ENCODE results near the gene TMED10. TPM values are rescaled to one million over a fixed set of nuclear protein-coding genes. Genes with fewer than 3 reads are reported as not detected.

The TMED10 gene
- 100 to 1,000 TPM; 217 to 398 TPM for total RNA-seq
- polyA plus RNA-seq: 100 to 1,000 TPM in 1 of 2 donors, 10 to 100 TPM in 1; 79.5 to 332 TPM
- long read RNA-seq, donor 1, full-length matches to known transcripts: 94 of 94 reads
- long read RNA-seq, donor 1, partial matches to known transcripts: 0 of 94 reads
- long read RNA-seq, donor 1, other reads (novel, unspliced or antisense): 0 of 94 reads
- long read RNA-seq, donor 2, full-length matches to known transcripts: 29 of 29 reads
- long read RNA-seq, donor 2, partial matches to known transcripts: 0 of 29 reads
- long read RNA-seq, donor 2, other reads (novel, unspliced or antisense): 0 of 29 reads
- long read RNA-seq, donor 3, full-length matches to known transcripts: 46 of 46 reads
- long read RNA-seq, donor 3, partial matches to known transcripts: 0 of 46 reads
- long read RNA-seq, donor 3, other reads (novel, unspliced or antisense): 0 of 46 reads
- long read RNA-seq, donor 4, full-length matches to known transcripts: 42 of 366 reads
- long read RNA-seq, donor 4, partial matches to known transcripts: 141 of 366 reads
- long read RNA-seq, donor 4, other reads (novel, unspliced or antisense): 183 of 366 reads
- long read RNA-seq, donor 5, full-length matches to known transcripts: 103 of 103 reads
- long read RNA-seq, donor 5, partial matches to known transcripts: 0 of 103 reads
- long read RNA-seq, donor 5, other reads (novel, unspliced or antisense): 0 of 103 reads

- no peak for TF ChIP-seq CTCF (IDR thresholded peaks at IDR 0.05; ENCODE audit: control extremely low read depth, extremely low read depth)
- Histone ChIP-seq H3K9ac (ENCODE audit: insufficient read depth in 1 of 2, low read length in 2 of 2) (peak within 1 kb of the TSS; percentile 69 to 98), H3K27ac (ENCODE audit: low read depth in 1 of 2, low read length in 1 of 2) (peak within 1 kb of the TSS; percentile 90 to 99), H3K27me3 (ENCODE audit: control insufficient read depth in 3 of 3, insufficient read depth in 3 of 3, low read length in 2 of 3) (no peaks in the 10 kb centered on the region), H3K9me3 (ENCODE audit: control insufficient read depth in 4 of 4, insufficient read depth in 3 of 4, low read length in 3 of 4) (no peaks in the 10 kb centered on the region), H3K4me3 (peak within 1 kb of the TSS; percentile 85), H3K4me1 (ENCODE audit: control insufficient read depth in 5 of 5, insufficient read depth in 5 of 5, low read length in 5 of 5) (peaks cover 5 to 10% (median 7%) of the 10 kb centered on the region in 5 donors), H3K36me3 (ENCODE audit: control insufficient read depth in 4 of 4, insufficient read depth in 4 of 4, low read length in 4 of 4) (peaks cover 0 to 6% (median 1%) of the 10 kb centered on the region in 4 donors)
- 0 to 1% methylated on average over 49 of the region's 49 CpGs for WGBS, 2 donors
- DNase-seq (peak; percentile 50 to 97 (median 93)), ATAC-seq (ENCODE audit: insufficient read depth, low FRiP score) (peak; percentile 93)
These were observed at the start of gene TMED10 for GRCh38 chr14:75176142-75176820. TSS of gene TMED10 (minus strand) at chr14:75176612. CDS start at chr14:75176579, 33 bp downstream.

GRCh38 chr14:75224561-75224960 is 48.1 kb upstream of the TMED10 start:
- H3K4me3 ChIP-seq: no peak overlapping the region
- WGBS, 2 donors: 87 to 97% methylated on average over 2 of the region's 2 CpGs
- no peak overlapping the region for H3K27ac ChIP-seq (ENCODE audit: low read depth in 1 of 2, low read length in 1 of 2)
- DNase-seq: no peak
- no peak overlapping the region for H3K9ac ChIP-seq (ENCODE audit: insufficient read depth in 1 of 2, low read length in 2 of 2)
- H3K9me3 ChIP-seq (ENCODE audit: control insufficient read depth in 4 of 4, insufficient read depth in 3 of 4, low read length in 3 of 4): no peaks in the 10 kb centered on the region
- H3K36me3 ChIP-seq (ENCODE audit: control insufficient read depth in 4 of 4, insufficient read depth in 4 of 4, low read length in 4 of 4): no peaks in the 10 kb centered on the region
- ATAC-seq (ENCODE audit: insufficient read depth, low FRiP score): no peak
- TF ChIP-seq CTCF (IDR thresholded peaks at IDR 0.05; ENCODE audit: control extremely low read depth, extremely low read depth): no peak
- no peaks in the 10 kb centered on the region for H3K27me3 ChIP-seq (ENCODE audit: control insufficient read depth in 3 of 3, insufficient read depth in 3 of 3, low read length in 2 of 3)
- peaks cover 0 to 1% (median 0%) of the 10 kb centered on the region in 5 donors for H3K4me1 ChIP-seq (ENCODE audit: control insufficient read depth in 5 of 5, insufficient read depth in 5 of 5, low read length in 5 of 5)

- peak in 2 of 3 donors; percentile 32 to 48 for DNase-seq
- no peaks in the 10 kb centered on the region for H3K9me3 ChIP-seq (ENCODE audit: control insufficient read depth in 4 of 4, insufficient read depth in 3 of 4, low read length in 3 of 4)
- no peaks in the 10 kb centered on the region for H3K27me3 ChIP-seq (ENCODE audit: control insufficient read depth in 3 of 3, insufficient read depth in 3 of 3, low read length in 2 of 3)
- no peak overlapping the region for H3K4me3 ChIP-seq
- no peaks in the 10 kb centered on the region for H3K36me3 ChIP-seq (ENCODE audit: control insufficient read depth in 4 of 4, insufficient read depth in 4 of 4, low read length in 4 of 4)
- peak; percentile 35 for ATAC-seq (ENCODE audit: insufficient read depth, low FRiP score)
- WGBS, 2 donors: 48 to 57% methylated on average over 4 of the region's 4 CpGs
- no peak overlapping the region for H3K9ac ChIP-seq (ENCODE audit: insufficient read depth in 1 of 2, low read length in 2 of 2)
- TF ChIP-seq CTCF (IDR thresholded peaks at IDR 0.05; ENCODE audit: control extremely low read depth, extremely low read depth): no peak
- H3K4me1 ChIP-seq (ENCODE audit: control insufficient read depth in 5 of 5, insufficient read depth in 5 of 5, low read length in 5 of 5): no peaks in the 10 kb centered on the region
- H3K27ac ChIP-seq (ENCODE audit: low read depth in 1 of 2, low read length in 1 of 2): peak overlapping the region in 1 of 2 donors; percentile 37
These were observed 47.3 kb upstream of the TMED10 start for GRCh38 chr14:75223664-75224154.
